GM18526 (cell line): ENCODE measurements around the gene HOXB7.

Experiments used
- POLR2A ChIP-seq: IDR thresholded peaks from 3 replicates; pipeline ENCODE4 v1.6.1; 2011; ENCODE audit not compliant: insufficient read length; ENCODE audit errors: extremely low read depth

Gene HOXB7

GRCh38 chr17:48589831-48590606, 20.8 kb downstream of the HOXB7 start, which contains the start of gene HOXB3:
TSS of gene HOXB3 (minus strand) at chr17:48590241. CDS start at chr17:48552474, 37,767 bp downstream.
- TF ChIP-seq POLR2A: no peak

GRCh38 chr17:48589060-48589830, 21.6 kb downstream of the HOXB7 start:
- no peak for TF ChIP-seq POLR2A

GRCh38 chr17:48588528-48588927, 22.3 kb downstream of the HOXB7 start:
- TF ChIP-seq POLR2A: no peak

GRCh38 chr17:48588074-48588415, 22.8 kb downstream of the HOXB7 start:
- no peak for TF ChIP-seq POLR2A

- TF ChIP-seq POLR2A: no peak
Observed at GRCh38 chr17:48587276-48588073, 23.3 kb downstream of the HOXB7 start.

- no peak for TF ChIP-seq POLR2A
Observed at GRCh38 chr17:48586355-48587258, 24.2 kb downstream of the HOXB7 start.

- TF ChIP-seq POLR2A: no peak
Observed at GRCh38 chr17:48584223-48584741, 26.5 kb downstream of the HOXB7 start.

GRCh38 chr17:48583708-48584222, 27.1 kb downstream of the HOXB7 start:
- no peak for TF ChIP-seq POLR2A

- no peak for TF ChIP-seq POLR2A
Observed at GRCh38 chr17:48582750-48583069, 28.1 kb downstream of the HOXB7 start.

GRCh38 chr17:48579760-48580554, 30.9 kb downstream of the HOXB7 start:
- no peak for TF ChIP-seq POLR2A

GRCh38 chr17:48579471-48579759, 31.4 kb downstream of the HOXB7 start:
- no peak for TF ChIP-seq POLR2A

GRCh38 chr17:48578616-48579470, 32.0 kb downstream of the HOXB7 start:
- no peak for TF ChIP-seq POLR2A
